B cell (primary cell): ENCODE measurements around the gene TMEM176A. TPM values are rescaled to one million over a fixed set of nuclear protein-coding genes. Genes with fewer than 3 reads are reported as not detected.

Experiments
- ATAC-seq: fragments of 200-7000 bp; cut with Tn5 transposase; one replicate; pipeline ENCODE4 v1.10.0; 2021; ENCODE audit warnings: low read depth, mild to moderate bottlenecking, moderate number of reproducible peaks, moderate library complexity
- CTCF ChIA-PET: fragments of 350-600 bp; sonication (Branson Sonifier 250); formaldehyde crosslinking; loops from one replicate; lab custom pipeline; 2021; ENCODE audit warnings: antibody characterized with exemption, inconsistent platforms; lab: Charles Lee
- POLR2A ChIA-PET: fragments of 350-600 bp; sonication (Branson Sonifier 250); formaldehyde crosslinking; loops from one replicate; lab custom pipeline; 2021; ENCODE audit warnings: antibody characterized with exemption; lab: Charles Lee
- DNase-seq: peaks from one replicate; pipeline ENCODE4 v3.0.0; 2013
- H2AFZ ChIP-seq: 2 replicates; pipeline ENCODE4 v1.6.1; 2012; ENCODE audit warnings: mild to moderate bottlenecking, low read depth, low read length; ENCODE audit not compliant: insufficient read depth, poor library complexity, severe bottlenecking
- H3K27ac ChIP-seq, 2 donors: 1 replicate in 1 of 2; 2 replicates in 1 of 2; pipeline ENCODE4 v1.5.1; 2012 to 2013; ENCODE audit warnings: low read length in 2 of 2, mild to moderate bottlenecking in 2 of 2, moderate library complexity in 1 of 2
- H3K27me3 ChIP-seq, 4 experiments: fragments of 200-600 bp in 1 of 4; sonication (generic) in 1 of 4; replicated peaks in 1 of 4; 1 replicate in 2 of 4; 2 replicates in 2 of 4; pipeline versions ENCODE4 v1.6.1 to v1.7.0; 2013 to 2016; ENCODE audit warnings: low read length in 3 of 4, mild to moderate bottlenecking in 2 of 4, mixed read lengths in 1 of 4, moderate library complexity in 1 of 4; ENCODE audit not compliant: insufficient read depth in 4 of 4, control insufficient read depth in 3 of 4; ENCODE audit errors: control extremely low read depth in 1 of 4
- H3K36me3 ChIP-seq, 2 experiments: replicated peaks in 1 of 2; 1 replicate in 1 of 2; 2 replicates in 1 of 2; pipeline versions ENCODE4 v1.6.1 to v1.7.1; 2013; ENCODE audit warnings: low read length in 1 of 2; ENCODE audit not compliant: insufficient read depth in 2 of 2, control insufficient read depth in 1 of 2; ENCODE audit errors: control extremely low read depth in 1 of 2, extremely low read depth in 1 of 2
- H3K4me1 ChIP-seq, 2 donors: fragments of 200-600 bp in 1 of 2; sonication (generic) in 1 of 2; 1 replicate in 1 of 2; 2 replicates in 1 of 2; pipeline versions ENCODE4 v1.5.1 to v1.6.1; 2013 to 2017; ENCODE audit warnings: low read length in 2 of 2; ENCODE audit not compliant: control insufficient read depth in 2 of 2, insufficient read depth in 2 of 2
- H3K4me2 ChIP-seq: replicated peaks from 2 replicates; pipeline ENCODE3; 2012; ENCODE audit warnings: mild to moderate bottlenecking, low read depth, low read length; ENCODE audit not compliant: poor library complexity, severe bottlenecking
- H3K4me3 ChIP-seq, 5 experiments: fragments of 200-600 bp in 1 of 5; sonication (generic) in 1 of 5; 1 replicate in 3 of 5; 2 replicates in 2 of 5; pipeline versions ENCODE4 v1.5.1 to v1.7.0; 2011 to 2016; ENCODE audit warnings: low read length in 4 of 5, mild to moderate bottlenecking in 4 of 5, low read depth in 2 of 5, control low read depth in 1 of 5, moderate library complexity in 1 of 5; ENCODE audit not compliant: insufficient read depth in 1 of 5; ENCODE audit errors: control extremely low read depth in 1 of 5, extremely low read depth in 1 of 5
- H3K79me2 ChIP-seq: fragments of 200-600 bp; sonication (generic); one replicate; pipeline ENCODE4 v1.6.0; 2016; ENCODE audit warnings: low read length; ENCODE audit not compliant: control insufficient read depth, insufficient read depth
- H3K9ac ChIP-seq: fragments of 200-600 bp; sonication (generic); 2 replicates; pipeline ENCODE4 v1.6.1; 2017; ENCODE audit warnings: mild to moderate bottlenecking, low read length, moderate library complexity
- H3K9me3 ChIP-seq, 3 donors: one replicate each; pipeline versions ENCODE4 v1.6.1 to v1.7.1; 2013; ENCODE audit warnings: low read length in 2 of 3; ENCODE audit not compliant: control insufficient read depth in 2 of 3, insufficient read depth in 1 of 3; ENCODE audit errors: control extremely low read depth in 1 of 3
- H4K20me1 ChIP-seq: 2 replicates; pipeline ENCODE4 v1.6.0; 2012; ENCODE audit warnings: mild to moderate bottlenecking, low read length; ENCODE audit not compliant: insufficient read depth, control insufficient read depth, poor library complexity, severe bottlenecking
- H3K27ac Mint-ChIP-seq: one replicate; pipeline ENCODE4 v1.8.0; 2021; ENCODE audit warnings: mixed read lengths
- H3K27me3 Mint-ChIP-seq: one replicate; pipeline ENCODE4 v1.8.0; 2021; ENCODE audit warnings: mixed read lengths
- H3K4me1 Mint-ChIP-seq: one replicate; pipeline ENCODE4 v1.8.0; 2021; ENCODE audit warnings: mixed read lengths
- H3K4me3 Mint-ChIP-seq: one replicate; pipeline ENCODE4 v1.8.0; 2021; ENCODE audit warnings: mixed read lengths
- H3K9me3 Mint-ChIP-seq: one replicate; pipeline ENCODE4 v1.8.0; 2022; ENCODE audit warnings: mixed read lengths; ENCODE audit not compliant: insufficient read depth
- EZH2 ChIP-seq: IDR thresholded peaks from 2 replicates; pipeline ENCODE4 v1.6.1; 2012; ENCODE audit warnings: borderline replicate concordance, low read depth, mild to moderate bottlenecking, moderate library complexity, low read length; ENCODE audit not compliant: insufficient read depth, poor library complexity, severe bottlenecking
- WGBS: methylation state at CpG from one replicate; pipeline ENCODE4 v1.1.5; 2013; ENCODE audit warnings: missing lambda C conversion rate; ENCODE audit not compliant: insufficient coverage; 5-methylcytosine and 5-hydroxymethylcytosine counted together
- intact Hi-C: fragments of 100-400 bp; cut with micrococcal nuclease; formaldehyde crosslinking; loops from one replicate; pipeline ENCODE4 v1.10.0; 2022
- polyA plus RNA-seq: library from polyadenylated mRNA; depleted of rRNA; stranded (reverse); fragments of >200 nt; gene quantifications from 2 replicates; pipeline ENCODE4 v1.2.3, GENCODE V29; 2012
- total RNA-seq, 2 donors: library from RNA; stranded (reverse); fragments of 120-200 nt in 1 of 2; gene quantifications; 1 replicate in 1 of 2; 2 replicates in 1 of 2; pipeline versions ENCODE4 v1.2.3 to v1.2.4, GENCODE V29; 2013 to 2022
- TF ChIP-seq, protein P1 (sequence below): fragments of 200-600 bp; IDR thresholded peaks from one replicate; pipeline ENCODE4 v1.8.0; 2022; ENCODE audit warnings: antibody characterized with exemption, mild to moderate bottlenecking

TMEM176A gene
- total and polyA plus RNA-seq, 2 donors (not counting 1 experiment from before 2014, with no cell fraction given): 1.1 TPM; not detected in 1

DNA sequence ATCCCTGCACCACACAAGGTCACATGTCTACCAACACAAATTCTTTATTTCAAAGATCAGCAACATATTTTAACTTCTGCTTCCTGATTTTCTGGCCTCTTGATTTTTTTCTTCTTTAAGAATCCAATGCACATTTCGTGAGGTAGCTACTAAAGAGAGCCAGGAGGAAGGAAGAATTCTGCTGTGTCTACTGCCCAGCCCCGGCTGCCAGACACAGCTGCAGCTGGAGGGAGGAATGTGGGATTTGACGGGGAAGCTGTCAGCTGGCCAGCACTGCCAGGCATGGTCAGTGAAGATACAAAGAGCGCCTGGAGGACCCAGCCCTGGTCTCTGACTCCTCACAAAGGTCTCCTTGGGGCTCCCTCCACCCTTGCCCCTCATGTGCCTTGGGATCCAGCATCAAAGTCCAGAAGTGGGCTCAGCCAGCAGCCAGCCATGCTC is 44.9 kb downstream of the TMEM176A start:
- Histone ChIP-seq H3K36me3 (no peaks in the 10 kb centered on the region), H3K4me3 (no peak overlapping the region), H2AFZ (no peak overlapping the region), H3K27me3 (no peaks in the 10 kb centered on the region), H3K79me2 (no peaks in the 10 kb centered on the region), H4K20me1 (no peaks in the 10 kb centered on the region), H3K9ac (no peak overlapping the region), H3K4me1 (no peaks in the 10 kb centered on the region), H3K4me2 (no peak overlapping the region), H3K27ac (no peak overlapping the region), H3K9me3 (peaks cover 0 to 3% (median 0%) of the 10 kb centered on the region in 3 donors)
- POLR2A ChIA-PET: no interaction called here
- ATAC-seq: no peak
- TF ChIP-seq, protein P1, sequence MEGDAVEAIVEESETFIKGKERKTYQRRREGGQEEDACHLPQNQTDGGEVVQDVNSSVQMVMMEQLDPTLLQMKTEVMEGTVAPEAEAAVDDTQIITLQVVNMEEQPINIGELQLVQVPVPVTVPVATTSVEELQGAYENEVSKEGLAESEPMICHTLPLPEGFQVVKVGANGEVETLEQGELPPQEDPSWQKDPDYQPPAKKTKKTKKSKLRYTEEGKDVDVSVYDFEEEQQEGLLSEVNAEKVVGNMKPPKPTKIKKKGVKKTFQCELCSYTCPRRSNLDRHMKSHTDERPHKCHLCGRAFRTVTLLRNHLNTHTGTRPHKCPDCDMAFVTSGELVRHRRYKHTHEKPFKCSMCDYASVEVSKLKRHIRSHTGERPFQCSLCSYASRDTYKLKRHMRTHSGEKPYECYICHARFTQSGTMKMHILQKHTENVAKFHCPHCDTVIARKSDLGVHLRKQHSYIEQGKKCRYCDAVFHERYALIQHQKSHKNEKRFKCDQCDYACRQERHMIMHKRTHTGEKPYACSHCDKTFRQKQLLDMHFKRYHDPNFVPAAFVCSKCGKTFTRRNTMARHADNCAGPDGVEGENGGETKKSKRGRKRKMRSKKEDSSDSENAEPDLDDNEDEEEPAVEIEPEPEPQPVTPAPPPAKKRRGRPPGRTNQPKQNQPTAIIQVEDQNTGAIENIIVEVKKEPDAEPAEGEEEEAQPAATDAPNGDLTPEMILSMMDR: no peak
- TF ChIP-seq EZH2: no peak
- H3K4me1 Mint-ChIP-seq: no peaks in the 10 kb centered on the region
- WGBS: 24% methylated on average over 3 of the region's 4 CpGs
- intact Hi-C loops: no loop called here
- no peak overlapping the region for H3K4me3 Mint-ChIP-seq
- peaks cover 12% of the 10 kb centered on the region for H3K27me3 Mint-ChIP-seq
- CTCF ChIA-PET: no interaction called here
- H3K27ac Mint-ChIP-seq: no peak overlapping the region
- no peaks in the 10 kb centered on the region for H3K9me3 Mint-ChIP-seq
- no peak for DNase-seq

DNA sequence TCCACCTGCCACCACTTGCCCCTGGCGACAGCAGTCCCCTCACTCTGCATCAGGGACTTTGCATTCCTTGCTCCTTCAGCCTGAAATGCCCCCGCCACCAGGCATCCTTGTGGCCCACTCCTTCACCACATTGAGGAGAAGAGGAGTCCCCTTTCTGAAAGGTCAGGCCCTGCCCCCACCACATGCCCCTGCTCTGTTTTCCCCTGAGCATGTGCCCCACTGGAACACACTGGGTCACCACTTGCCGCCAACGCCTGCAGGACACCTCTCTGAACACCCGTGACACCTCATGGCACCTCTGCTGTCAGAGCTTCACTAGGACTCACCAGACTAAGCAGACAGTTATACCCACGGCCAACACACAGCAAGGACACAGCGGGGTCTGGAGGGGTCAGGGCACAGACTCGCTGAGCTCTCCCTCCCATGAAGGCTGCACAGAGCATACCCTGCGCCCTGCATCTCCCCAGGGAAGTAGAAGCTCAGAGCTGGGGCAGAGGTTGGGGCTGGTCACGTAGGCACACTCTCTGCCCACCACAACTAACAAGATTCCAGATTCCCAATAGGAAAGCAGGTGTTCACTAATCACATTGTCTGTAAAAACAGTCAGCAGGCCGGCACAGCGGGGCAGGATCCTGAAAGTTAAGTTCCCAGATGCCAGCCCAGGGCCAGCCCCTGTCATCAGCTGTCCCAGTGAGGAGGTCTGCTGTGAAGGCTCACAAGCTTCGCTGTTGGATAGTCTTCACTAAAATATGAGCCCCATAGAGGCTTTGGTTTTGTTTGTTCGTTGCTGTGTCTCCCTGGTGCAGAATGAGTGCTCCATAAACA is 45.9 kb downstream of the TMEM176A start:
- TF ChIP-seq, protein P1: no peak
- TF ChIP-seq EZH2: no peak
- Histone ChIP-seq H3K27me3 (peaks cover 0 to 3% (median 0%) of the 10 kb centered on the region in 4 experiments), H2AFZ (no peak overlapping the region), H4K20me1 (no peaks in the 10 kb centered on the region), H3K4me2 (no peak overlapping the region), H3K4me3 (no peak overlapping the region), H3K27ac (no peak overlapping the region), H3K79me2 (no peaks in the 10 kb centered on the region), H3K9ac (no peak overlapping the region), H3K9me3 (peaks cover 0 to 3% (median 0%) of the 10 kb centered on the region in 3 donors), H3K4me1 (no peaks in the 10 kb centered on the region), H3K36me3 (no peaks in the 10 kb centered on the region)
- no peaks in the 10 kb centered on the region for H3K9me3 Mint-ChIP-seq
- H3K4me1 Mint-ChIP-seq: no peaks in the 10 kb centered on the region
- H3K27me3 Mint-ChIP-seq: peaks cover 21% of the 10 kb centered on the region
- DNase-seq (no peak), ATAC-seq (no peak)
- intact Hi-C loops: no loop called here
- H3K27ac Mint-ChIP-seq: no peak overlapping the region
- WGBS: 91% methylated on average over 12 of the region's 14 CpGs
- no peak overlapping the region for H3K4me3 Mint-ChIP-seq
- POLR2A ChIA-PET: no interaction called here
- CTCF ChIA-PET: no interaction called here
